Forelimb muscle (tissue), 1 donor: ENCODE measurements around the gene SLC22A14. TPM values are rescaled to one million over a fixed set of nuclear protein-coding genes. Genes with fewer than 3 reads are reported as not detected.
"Not testable (repeated sequence)": the region's sequence is repeated elsewhere in the genome, so short reads cannot be mapped to it uniquely, and the experiment has no call there.

Experiments
- DNase-seq: peaks from one replicate; pipeline ENCODE4 v3.0.0-alpha.2; 2013; ENCODE audit warnings: low read depth
- polyA plus RNA-seq: library from polyadenylated mRNA; unstranded; fragments of 120-200 nt; gene quantifications from one replicate; pipeline ENCODE4 v1.2.1, GENCODE V29; 2013; ENCODE audit not compliant: insufficient read length

Gene SLC22A14
- polyA plus RNA-seq, 1 donor, result 0.39 TPM

- DNase-seq, result no peak
Measured at GRCh38 chr3:38270606-38271005, 11.5 kb upstream of the SLC22A14 start.

GRCh38 chr3:38271553-38271952 is 10.5 kb upstream of the SLC22A14 start:
- no peak for DNase-seq

- DNase-seq, result no peak
Measured at GRCh38 chr3:38274864-38275649, 7.0 kb upstream of the SLC22A14 start.

- DNase-seq, result no peak
Measured at GRCh38 chr3:38275658-38276057, 6.4 kb upstream of the SLC22A14 start.

GRCh38 chr3:38276081-38276916 is 5.8 kb upstream of the SLC22A14 start:
- DNase-seq, result no peak

- no peak for DNase-seq
Measured at GRCh38 chr3:38276917-38277630, 5.0 kb upstream of the SLC22A14 start.

- no peak for DNase-seq
Measured at GRCh38 chr3:38278841-38279240, 3.3 kb upstream of the SLC22A14 start.

GRCh38 chr3:38283810-38284755 is 2.0 kb downstream of the SLC22A14 start:
- no peak for DNase-seq

GRCh38 chr3:38284756-38285150 is 2.7 kb downstream of the SLC22A14 start:
- no peak for DNase-seq

- not testable (repeated sequence) for DNase-seq
Measured at GRCh38 chr3:38289286-38290217, 7.5 kb downstream of the SLC22A14 start.

GRCh38 chr3:38297053-38297452 is 15.0 kb downstream of the SLC22A14 start:
- DNase-seq, result not testable (repeated sequence)

GRCh38 chr3:38297537-38297936 is 15.4 kb downstream of the SLC22A14 start:
- no peak for DNase-seq

- DNase-seq, result no peak
Measured at GRCh38 chr3:38297947-38298711, 16.0 kb downstream of the SLC22A14 start.

- no peak for DNase-seq
Measured at GRCh38 chr3:38306941-38307340, 24.8 kb downstream of the SLC22A14 start.

- no peak for DNase-seq
Measured at GRCh38 chr3:38307599-38307998, 25.5 kb downstream of the SLC22A14 start.

GRCh38 chr3:38308456-38308855 is 26.4 kb downstream of the SLC22A14 start:
- DNase-seq, result no peak

GRCh38 chr3:38311476-38311875 is 29.4 kb downstream of the SLC22A14 start:
- no peak for DNase-seq

GRCh38 chr3:38311941-38312340 is 29.8 kb downstream of the SLC22A14 start:
- DNase-seq, result no peak

GRCh38 chr3:38312356-38312755 is 30.3 kb downstream of the SLC22A14 start:
- DNase-seq, result no peak
